GM19238 (cell line): ENCODE data around the gene HTR4.
"Not testable (repeated sequence)": the region's sequence is repeated elsewhere in the genome, so short reads cannot be mapped to it uniquely, and the experiment has no call there.

Experiments used
- DNase-seq: peaks from one replicate; pipeline ENCODE4 v3.0.0; 2011; ENCODE audit warnings: low spot score; ENCODE audit not compliant: insufficient read length

Gene HTR4

DNA sequence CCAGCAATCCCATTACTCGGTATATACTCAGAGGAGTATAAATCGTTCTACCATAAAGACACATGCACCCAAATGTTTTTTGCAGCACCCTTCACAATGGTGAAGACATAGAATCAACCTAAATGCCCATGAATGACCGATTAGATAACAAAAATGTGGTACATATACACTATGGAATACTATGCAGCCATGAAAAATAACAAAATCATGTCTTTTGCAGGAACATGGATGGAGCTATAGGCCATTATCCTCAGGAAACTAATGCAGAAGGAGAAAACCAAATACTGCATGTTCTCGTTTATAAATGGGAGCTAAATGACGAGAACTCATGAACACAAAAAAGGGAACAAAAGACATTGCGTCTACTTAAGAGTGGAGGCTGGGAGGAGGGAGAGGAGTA, 114.5 kb downstream of the HTR4 start:
- no peak for DNase-seq

DNA sequence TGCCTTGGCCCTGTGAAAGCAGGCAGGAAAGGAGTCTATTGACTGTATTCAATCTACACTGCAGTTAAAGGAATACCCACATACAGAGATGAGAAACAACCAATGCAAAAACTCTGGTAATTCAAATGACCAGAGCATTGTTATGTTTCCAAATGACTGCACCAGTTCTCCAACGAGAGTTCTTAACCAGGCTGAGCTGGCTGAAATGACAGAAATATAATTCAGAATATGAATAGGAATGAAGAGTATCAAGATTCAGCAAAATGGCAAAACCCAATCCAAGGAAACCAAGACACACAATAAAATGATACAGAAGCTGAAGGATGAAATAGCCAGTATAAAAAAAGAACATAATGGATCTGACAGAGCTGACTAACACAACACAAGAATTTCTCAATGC, 119.1 kb downstream of the HTR4 start:
- no peak for DNase-seq

DNA sequence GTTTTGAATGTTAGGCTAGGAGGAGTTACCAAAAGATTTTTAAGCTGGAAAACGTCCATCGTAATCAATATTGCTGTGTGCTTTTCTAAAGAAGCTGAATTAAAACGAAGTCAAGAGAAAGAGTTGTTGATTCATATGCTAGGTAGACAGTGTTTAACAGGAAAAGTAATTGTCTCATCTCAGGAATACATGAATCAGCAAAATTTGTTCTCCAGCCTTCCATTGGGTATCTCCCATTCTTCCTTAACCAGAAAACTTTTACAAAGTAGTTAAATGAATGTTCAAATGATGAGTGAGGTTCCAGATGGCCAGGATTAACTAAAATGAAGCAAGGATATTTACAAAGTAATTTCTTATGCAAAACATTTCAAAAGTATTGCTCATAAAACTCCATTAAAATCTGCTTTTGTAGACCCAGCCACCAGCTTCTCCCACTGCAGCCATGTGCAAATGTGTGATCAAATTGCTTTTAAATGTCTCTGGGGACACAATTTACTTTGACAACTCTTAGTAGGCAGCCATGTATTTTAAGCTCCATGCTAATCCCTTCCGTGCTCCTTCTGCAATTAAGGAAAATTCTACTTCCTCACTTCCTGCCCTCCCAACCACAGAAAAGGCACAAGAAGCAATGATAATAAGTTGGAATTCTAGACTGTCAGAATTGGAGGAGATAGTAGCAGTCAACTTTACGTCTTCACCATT, 121.2 kb downstream of the HTR4 start:
- DNase-seq: no peak

DNA sequence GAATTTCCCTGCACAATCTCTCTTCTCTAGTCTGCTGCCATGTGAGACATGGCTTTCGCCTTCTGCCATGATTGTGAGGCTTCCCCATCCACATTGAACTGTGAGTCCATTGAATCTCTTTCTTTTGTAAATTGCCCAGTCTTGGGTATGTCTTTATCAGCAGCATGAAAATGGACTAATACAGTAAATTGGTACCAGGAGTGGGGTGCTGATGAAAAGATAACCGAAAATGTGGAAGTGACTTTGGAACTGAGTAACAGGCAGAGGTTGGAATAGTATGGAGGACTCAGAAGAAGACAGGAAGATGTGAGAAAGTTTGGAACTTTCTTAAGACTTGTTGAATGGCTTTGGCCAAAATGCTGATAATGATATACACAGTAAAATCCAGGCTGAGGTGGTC, 124.9 kb downstream of the HTR4 start:
- DNase-seq: not testable (repeated sequence)

DNA sequence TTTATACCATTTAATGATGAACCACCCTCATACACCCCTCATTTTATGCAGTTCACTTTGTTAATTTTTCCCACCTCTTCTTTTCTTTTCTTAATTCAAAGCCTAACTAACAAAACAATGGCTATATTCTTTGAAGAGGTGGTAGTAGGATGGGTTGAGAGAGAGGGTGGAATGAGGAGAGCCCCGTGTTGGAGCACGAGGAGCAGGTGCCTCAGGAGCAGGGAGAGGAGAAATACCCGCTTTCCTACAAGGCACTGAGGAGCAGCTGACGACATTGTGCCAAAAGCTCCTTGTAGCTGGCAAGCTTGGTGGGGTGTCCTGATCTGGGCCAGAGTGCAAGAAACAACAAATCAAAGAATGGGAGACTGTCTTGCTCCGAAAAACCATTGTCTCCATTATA, 129.6 kb downstream of the HTR4 start:
- DNase-seq: no peak

DNA sequence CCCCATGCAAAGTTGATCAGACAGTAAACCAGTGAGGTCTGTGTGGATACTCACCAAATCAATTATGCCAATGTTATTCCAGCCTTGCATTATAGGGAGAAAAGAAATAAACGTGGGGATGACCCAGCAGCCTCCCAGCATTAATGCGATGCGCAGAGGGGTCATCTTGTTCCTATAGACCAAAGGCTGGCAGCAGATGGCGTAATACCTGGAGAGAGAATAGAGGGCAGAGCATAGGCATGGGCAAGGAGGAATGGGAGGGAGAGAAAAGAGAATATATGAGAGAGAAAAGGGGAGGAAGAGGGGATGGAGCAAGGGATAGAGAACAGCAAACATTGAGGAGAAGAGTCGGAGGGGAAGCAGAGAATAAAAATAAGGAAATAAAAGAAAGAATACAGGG, 131.2 kb downstream of the HTR4 start:
- no peak for DNase-seq

DNA sequence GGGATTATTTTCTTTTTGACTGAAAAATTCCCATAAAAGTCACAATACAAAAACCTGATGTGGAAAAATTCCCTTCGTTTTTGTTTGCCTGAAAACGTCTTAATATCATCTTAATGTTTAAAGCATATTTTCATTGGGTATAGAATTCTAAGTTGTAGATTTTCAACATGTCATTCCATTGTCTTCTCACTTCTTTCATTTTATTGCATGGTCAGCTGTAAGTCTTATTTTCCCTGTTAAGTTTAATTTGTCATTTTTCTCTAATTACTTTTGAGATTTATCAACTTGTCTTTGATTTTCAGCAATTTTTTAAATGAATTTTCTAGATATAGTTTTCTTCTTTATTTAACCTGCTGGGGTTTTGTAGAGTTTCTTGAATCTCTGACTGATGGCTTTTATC, 138.9 kb downstream of the HTR4 start:
- no peak for DNase-seq

DNA sequence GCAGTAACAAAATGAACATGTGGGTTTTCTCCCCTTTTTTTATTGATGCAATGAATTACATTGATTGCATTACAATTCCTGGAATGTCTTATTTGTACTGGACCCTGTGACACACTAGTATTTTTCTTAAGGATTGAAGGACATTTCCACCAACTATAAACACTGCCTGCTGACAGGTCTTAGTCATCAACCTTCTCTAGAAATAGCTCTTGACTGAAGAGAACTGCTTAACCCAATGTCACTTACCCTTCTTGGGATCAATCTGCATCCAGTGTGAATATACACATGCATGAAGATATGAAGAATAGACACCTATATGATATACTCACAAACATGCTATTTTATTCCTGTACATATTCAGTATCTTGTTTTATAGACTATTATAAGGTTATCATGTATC, 140.0 kb downstream of the HTR4 start:
- no peak for DNase-seq

DNA sequence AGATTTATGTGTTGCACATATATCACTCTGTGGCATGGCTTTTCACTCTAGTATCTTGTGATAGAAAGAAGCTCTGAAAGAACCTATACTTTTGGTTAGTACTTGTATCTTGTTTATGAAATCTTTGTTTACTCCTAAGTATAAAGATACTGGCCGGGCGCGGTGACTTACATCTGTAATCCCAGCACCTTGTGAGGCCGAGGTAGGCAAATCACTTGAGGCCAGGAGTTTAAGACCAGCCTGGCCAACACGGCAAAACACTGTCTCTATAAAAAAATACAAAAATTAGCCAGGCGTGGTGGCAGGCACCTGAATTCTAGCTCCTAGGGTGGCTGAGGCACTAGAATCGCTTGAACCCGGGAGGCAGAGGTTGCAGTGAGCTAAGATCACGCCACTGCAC, 141.8 kb downstream of the HTR4 start:
- DNase-seq: no peak

DNA sequence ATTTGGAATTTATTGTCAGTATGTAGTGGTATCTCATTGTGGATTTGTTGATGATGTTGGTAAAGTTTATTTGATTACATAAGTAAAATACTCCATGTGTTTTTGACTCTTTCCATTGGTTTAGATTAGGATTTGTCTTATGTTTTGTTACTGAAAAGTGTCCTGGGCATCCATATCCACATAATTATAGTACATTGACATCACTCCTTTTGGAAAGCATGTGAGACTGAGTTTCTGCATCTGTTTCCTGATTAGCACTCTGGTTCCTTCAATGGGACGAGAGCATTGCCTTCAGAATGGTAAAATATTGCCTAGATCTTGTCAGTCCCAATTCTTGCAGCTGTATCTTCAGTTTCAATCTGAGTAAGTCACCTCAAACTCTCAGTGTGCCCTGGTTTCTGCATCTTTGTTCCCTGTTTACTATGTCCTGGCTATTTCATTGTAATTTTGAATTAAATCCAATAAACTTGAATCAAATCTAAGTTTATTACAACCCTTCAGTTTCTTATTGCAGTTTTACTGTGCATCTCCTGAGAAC, 142.4 kb downstream of the HTR4 start:
- DNase-seq: peak; percentile 0

DNA sequence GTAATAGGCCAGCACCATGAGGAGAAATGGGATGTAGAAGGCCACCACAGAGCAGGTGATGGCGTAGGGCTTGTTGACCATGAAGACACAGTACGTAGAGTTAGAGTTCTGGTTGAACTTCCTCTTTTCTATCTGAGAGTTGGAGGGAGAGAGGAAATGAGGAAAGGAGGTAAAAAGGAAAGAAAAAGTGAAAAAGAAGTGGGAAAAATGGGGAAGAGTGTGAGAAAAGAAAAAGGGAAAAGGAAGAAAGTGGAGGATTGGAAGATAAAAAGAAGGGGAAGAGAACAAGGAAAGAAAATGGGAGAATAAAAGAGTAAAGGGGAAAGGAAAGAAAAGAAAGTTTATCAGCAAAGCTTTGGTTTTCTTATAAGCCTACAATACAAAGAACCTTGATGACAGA, 144.4 kb downstream of the HTR4 start:
- no peak for DNase-seq

DNA sequence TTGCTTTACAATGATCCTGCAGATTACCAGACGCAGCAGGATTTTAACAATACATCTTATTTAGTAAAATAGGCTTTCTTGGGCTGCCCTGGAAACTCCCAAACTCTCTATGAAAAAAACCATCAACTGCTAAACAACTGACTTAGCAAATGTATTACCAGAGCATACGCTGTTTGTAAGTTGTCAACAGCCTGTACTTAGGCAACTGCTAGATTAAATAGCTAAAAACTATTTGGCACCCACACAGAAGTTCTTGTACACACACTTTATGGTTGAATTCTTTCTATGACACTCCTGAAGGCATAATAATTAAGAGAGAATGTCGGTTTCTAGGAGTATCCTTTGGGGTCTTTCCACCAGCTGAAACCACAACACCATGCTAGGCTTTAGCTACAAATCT, 146.7 kb downstream of the HTR4 start:
- DNase-seq: no peak

DNA sequence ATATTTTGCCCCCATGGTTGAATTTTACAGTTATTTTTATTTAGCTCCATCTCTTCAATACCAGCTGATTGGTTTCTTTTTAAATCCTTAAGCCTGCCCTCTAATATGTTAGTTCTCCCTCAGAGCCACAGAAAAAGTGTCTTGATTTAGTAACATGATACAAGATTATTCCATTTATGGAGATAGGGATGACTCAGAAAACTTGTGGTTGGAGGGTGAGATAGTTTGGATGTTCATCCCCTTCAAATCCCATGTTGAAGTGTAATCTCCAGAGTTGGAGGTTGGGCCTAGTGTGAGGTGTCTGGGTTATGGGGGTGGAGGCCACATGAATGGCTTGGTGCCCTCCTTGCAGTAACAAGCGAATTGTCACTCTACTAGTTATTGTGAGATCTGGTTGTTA, 154.9 kb downstream of the HTR4 start:
- no peak for DNase-seq

DNA sequence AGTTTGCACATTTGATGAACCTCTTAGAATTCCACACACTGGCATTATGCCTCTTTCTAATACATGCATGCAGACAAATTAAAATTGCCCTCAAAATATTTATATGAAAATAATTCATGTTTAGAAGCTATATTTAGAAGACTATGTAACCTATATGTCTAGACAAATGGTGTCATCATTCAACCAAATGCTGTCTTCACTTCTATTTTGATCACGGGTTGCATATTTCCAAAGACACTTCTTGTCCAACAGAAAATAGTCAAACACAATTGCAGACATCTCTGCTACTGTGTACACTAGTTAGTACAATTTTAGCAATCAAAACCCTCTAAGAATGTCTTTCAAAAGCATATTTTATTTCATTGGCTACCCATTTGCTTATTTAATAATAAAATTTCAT, 156.6 kb downstream of the HTR4 start:
- no peak for DNase-seq

DNA sequence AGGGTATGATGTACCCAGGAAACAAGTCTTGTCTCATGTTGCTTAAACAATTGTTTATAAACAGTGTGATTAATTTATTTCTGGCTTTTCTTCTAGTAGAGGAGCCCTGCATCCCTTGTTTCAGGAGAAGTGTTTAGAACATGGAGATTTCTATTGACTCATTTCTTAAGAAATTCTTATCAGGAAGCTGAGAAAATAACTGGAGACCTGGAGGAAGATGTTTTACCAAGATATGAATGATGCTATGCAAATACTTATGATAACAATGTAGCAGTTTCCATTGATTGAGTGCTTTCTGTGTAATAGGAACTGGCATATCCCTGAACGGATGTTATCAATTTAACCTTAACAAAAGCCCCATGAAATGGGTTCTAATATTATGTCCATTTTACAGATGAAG, 162.0 kb downstream of the HTR4 start:
- no peak for DNase-seq

DNA sequence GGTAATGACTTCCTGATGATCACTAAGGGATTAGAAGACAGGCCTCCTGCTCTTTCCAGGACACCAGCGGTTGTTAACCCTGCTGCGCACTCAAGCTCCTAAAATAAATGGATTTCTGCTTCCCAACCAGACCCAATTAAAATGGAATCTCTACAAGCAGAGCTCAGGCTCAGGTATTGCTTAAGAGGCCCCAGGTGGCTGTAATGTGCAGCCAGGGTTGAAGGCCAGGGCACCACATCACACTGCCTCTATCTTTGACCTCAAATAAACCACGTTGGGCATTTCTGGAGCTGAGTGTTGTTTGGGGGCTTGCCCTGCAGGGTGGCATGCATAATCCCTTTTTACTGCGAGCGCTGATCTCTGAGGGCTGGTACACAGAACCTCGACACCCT, 162.5 kb downstream of the HTR4 start:
- DNase-seq: no peak

DNA sequence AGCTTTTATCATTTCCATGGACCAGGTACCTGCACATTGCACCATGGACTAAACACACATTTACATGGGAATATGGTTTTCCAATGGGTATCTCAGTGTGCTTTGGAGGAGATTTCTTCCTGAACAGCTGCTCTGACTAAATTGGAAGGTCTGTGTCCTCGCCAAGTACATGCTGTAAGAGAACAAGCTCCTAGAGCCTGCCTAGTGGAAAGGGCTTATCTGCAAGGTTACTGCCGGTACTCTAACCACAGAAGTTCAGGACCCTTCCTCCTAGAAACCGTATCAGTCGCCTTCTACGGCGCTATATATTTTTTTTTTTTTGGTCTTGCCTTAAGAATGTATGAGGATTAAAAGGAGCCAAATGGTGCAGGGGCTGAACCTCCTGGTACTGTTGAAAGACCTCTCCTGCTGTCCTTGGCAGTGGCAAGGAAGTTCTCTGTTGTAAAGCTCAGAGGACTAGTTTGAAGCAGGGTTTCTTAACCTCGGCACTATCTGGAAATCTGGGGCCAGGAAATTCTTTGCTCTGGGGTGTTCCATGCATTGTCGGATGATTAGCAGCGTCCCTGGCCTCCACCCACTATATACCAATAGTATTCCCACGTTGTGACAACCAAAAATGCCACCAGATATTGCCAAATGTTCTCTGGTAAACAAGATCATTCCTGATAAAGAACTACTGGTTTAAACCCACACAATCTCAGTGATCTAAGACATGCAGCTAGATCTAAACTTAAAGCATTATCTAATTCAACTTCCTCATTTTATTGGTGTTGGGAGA, 163.1 kb downstream of the HTR4 start:
- DNase-seq: no peak

DNA sequence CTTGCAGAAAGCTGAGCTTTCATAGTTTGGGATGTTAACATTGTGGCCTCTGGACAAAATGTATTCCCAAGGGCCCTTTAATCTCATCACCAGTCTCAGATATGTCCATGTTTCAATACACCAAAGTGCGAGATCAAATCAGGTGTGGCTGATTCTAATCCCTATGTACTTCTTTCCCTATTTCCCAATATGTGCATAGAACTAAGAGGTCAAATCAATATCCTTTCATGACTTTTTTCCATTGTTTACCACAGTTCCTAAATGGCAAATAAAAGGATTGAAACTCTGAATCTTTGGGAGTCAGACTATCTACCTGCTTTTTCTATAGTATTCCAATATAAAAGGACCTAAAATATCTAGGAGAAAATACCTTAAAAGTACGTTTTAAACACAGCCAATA, 165.6 kb downstream of the HTR4 start:
- DNase-seq: no peak

DNA sequence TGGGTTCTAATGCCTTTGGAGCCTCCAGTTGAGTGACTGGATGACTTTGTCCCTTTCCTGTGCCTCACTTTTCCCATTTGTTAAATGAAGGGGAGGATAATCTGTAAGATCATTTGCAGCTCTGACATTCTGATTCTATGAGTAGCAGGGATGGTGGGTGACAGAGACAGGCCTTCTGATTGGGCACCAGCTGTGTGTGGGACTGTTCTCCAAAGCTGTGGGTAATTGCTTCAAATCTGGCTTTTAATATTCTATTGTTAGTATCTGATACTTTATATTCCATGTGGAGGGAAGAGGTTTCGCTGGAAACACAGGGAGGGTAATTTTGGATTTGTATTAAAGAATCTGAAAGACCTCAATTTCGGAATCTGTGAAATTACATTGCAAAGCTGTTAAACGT, 167.9 kb downstream of the HTR4 start:
- no peak for DNase-seq

DNA sequence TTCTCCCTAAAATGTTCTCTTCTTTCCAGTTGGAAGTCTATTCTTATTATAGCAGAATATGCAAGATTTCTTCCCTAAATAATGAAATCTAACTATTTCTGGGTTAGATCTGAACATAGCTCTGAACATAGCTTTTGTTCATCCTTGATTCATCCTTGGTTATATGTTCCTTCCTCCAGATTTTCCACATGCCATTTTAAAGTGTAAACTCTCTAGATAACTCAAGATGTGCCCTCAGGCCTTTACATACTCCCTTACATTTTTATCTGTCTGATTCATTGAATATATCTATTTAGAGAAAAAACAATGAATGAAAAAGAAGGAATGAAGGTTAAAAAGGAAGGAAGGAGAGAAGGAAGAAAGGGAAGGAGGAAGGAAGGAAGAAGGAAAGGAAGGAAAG, 169.7 kb downstream of the HTR4 start:
- no peak for DNase-seq

DNA sequence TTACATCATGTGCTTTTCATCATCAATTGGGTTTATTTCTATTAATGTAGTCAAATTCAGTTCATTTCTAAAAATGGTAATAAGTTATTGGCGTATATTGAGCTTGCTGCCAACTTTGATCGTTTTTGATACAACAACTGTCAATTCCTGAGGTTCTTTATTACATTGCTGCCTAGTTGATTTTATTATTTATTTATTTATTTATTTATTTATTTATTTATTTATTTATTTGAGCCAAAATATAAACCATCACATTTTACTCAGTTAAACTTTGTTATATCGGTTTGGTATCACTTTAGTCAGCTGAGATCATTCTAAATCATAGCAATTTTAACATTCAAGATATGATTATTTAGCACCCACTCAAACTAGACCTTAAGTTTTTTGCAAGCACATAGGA, 170.6 kb downstream of the HTR4 start:
- DNase-seq: no peak

DNA sequence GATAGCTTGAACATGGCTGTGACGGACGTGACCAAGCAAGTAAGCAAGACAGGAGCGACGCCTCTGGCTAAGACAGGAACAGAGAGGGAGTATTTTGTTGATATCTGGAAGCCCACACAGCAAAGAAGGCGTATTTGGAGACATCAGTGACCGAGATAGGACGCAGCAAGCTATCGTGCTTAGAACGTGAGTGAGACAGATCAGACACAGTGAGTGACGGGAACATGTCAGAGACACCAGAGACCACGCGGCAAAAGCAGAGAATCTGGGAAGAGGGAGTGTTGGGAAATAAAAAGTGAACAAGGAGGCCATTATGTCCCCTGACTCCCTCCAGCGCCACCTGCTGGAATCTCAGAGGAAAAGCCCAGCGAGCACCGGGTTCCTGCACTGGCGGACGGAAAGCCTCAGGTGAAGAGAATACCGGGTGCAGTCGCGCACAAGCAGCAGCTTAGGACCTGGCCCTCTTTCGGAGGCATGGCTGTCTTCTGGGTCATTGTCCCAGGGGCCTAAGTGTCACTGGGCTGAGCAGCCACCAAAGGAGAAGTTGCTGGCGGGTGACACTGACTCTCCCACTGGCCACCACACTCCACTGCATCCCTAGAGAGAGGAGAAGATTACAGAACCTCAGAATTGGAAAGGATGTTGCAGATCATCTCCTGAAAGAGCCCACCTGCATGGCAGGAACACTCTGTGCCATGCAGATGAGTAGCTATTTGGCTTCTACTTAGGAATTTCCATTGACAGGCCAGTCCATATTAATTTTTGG, 171.4 kb downstream of the HTR4 start:
- peak; percentile 19 for DNase-seq
